ENCODE measurements around the gene FAM168B. TPM values are rescaled to one million over a fixed set of nuclear protein-coding genes. Genes with fewer than 3 reads are reported as not detected.

The FAM168B gene
- total and polyA plus RNA-seq, 2 of the 13 experiments (the other 11 are each of a cell fraction or from before 2014, with no cell fraction given), result 64.5 to 113 TPM

GRCh38 chr2:131094463-131095281, 1.4 kb upstream of the FAM168B start (continued):
- no peak for TF ChIP-seq SALL1 (CRISPR knock-in tag; IDR thresholded peaks at IDR 0.05)
- no peak for TF ChIP-seq ZNF367 (CRISPR knock-in tag; IDR thresholded peaks at IDR 0.05; ENCODE audit: borderline replicate concordance)
- no peak for TF ChIP-seq WIZ (CRISPR knock-in tag; IDR thresholded peaks at IDR 0.05)
- TF ChIP-seq FOXK2 (IDR thresholded peaks at IDR 0.05), result no peak
- peak; percentile 42; the same call in 1 of the 2 replicates for TF ChIP-seq GATAD2A (CRISPR knock-in tag; IDR thresholded peaks at IDR 0.05)
- no peak for TF ChIP-seq CHCHD3 (CRISPR knock-in tag; IDR thresholded peaks at IDR 0.05)
- no peak for TF ChIP-seq HMG20B (CRISPR knock-in tag; conservative IDR thresholded peaks at IDR 0.05)
- TF ChIP-seq MTF1 (CRISPR knock-in tag; IDR thresholded peaks at IDR 0.05), result no peak
- TF ChIP-seq ZNF709 (CRISPR knock-in tag; IDR thresholded peaks at IDR 0.05), result no peak
- peak; percentile 64 for TF ChIP-seq HNF1A (IDR thresholded peaks at IDR 0.05; ENCODE audit: low read depth)
- TF ChIP-seq HNF1A (CRISPR knock-in tag; IDR thresholded peaks at IDR 0.05; ENCODE audit: borderline replicate concordance), result no peak
- no peak for TF ChIP-seq SP1 (IDR thresholded peaks at IDR 0.05)
- no peak for TF ChIP-seq SP1 (CRISPR knock-in tag; IDR thresholded peaks at IDR 0.05)
- no peak for TF ChIP-seq ZSCAN29 (CRISPR knock-in tag; conservative IDR thresholded peaks at IDR 0.05)
- 0 out of 2 replicates have a peak, but pooled peaks have one; percentile 20 for TF ChIP-seq RARA (CRISPR knock-in tag; IDR thresholded peaks at IDR 0.05)
- TF ChIP-seq CTCF (CRISPR knock-in tag; IDR thresholded peaks at IDR 0.05), result peak; percentile 14; the same call in 1 of the 2 replicates
- no peak for TF ChIP-seq E2F5 (CRISPR knock-in tag; conservative IDR thresholded peaks at IDR 0.05)
- no peak for TF ChIP-seq ZNF251 (CRISPR knock-in tag; IDR thresholded peaks at IDR 0.05)
- TF ChIP-seq HOXA5 (CRISPR knock-in tag; IDR thresholded peaks at IDR 0.05), result no peak
- TF ChIP-seq FOXA1 (IDR thresholded peaks at IDR 0.05), result no peak
- 0 out of 2 replicates have a peak, but pooled peaks have one; percentile 4 for TF ChIP-seq FOXA1 (CRISPR knock-in tag; IDR thresholded peaks at IDR 0.05)
- TF ChIP-seq IRX3 (CRISPR knock-in tag; IDR thresholded peaks at IDR 0.05; ENCODE audit: borderline replicate concordance, low read depth), result no peak
- TF ChIP-seq KAT7 (CRISPR knock-in tag; IDR thresholded peaks at IDR 0.05; ENCODE audit: borderline replicate concordance), result no peak; the same call in 1 of the 2 replicates
- peak; percentile 69; the same call in 1 of the 2 replicates for TF ChIP-seq ZMYM3 (CRISPR knock-in tag; IDR thresholded peaks at IDR 0.05)
- TF ChIP-seq KDM1A (CRISPR knock-in tag; IDR thresholded peaks at IDR 0.05), result 0 out of 2 replicates have a peak, but pooled peaks have one; percentile 41
- no peak for TF ChIP-seq ZNF670 (CRISPR knock-in tag; IDR thresholded peaks at IDR 0.05; ENCODE audit: borderline replicate concordance)
- TF ChIP-seq EHMT2 (IDR thresholded peaks at IDR 0.05; ENCODE audit: borderline replicate concordance, low read depth, low read length), result peak; percentile 37; the same call in 1 of the 2 replicates

Data from HepG2 (cell line).